T-cell (primary cell): ENCODE measurements around the gene TNFAIP3. TPM values are rescaled to one million over a fixed set of nuclear protein-coding genes. Genes with fewer than 3 reads are reported as not detected.

Experiments
- ATAC-seq, 4 experiments: fragments of 200-7000 bp in 3 of 4; fragments of 150-1000 bp in 1 of 4; cut with Tn5 transposase; replicated peaks in 1 of 4; 1 replicate in 3 of 4; 2 replicates in 1 of 4; pipeline ENCODE4 v1.10.0; 2021; ENCODE audit warnings: moderate library complexity in 3 of 4, mild to moderate bottlenecking in 2 of 4, moderate number of reproducible peaks in 1 of 4
- CTCF ChIA-PET, 2 donors: fragments of 300-600 bp; sonication (Branson Sonifier 250); formaldehyde crosslinking; loops; one replicate each; lab custom pipeline; 2022; ENCODE audit warnings: antibody characterized with exemption in 2 of 2; lab: Charles Lee
- POLR2A ChIA-PET, 2 donors: fragments of 300-600 bp; sonication (Branson Sonifier 250); formaldehyde crosslinking; loops; one replicate each; lab custom pipeline; 2022; ENCODE audit warnings: antibody characterized with exemption in 2 of 2; lab: Charles Lee
- DNase-seq, 35 experiments: peaks; one replicate each; pipeline versions ENCODE4 v3.0.0 to v3.0.0-alpha.2; 2013 to 2023
- H3K27ac ChIP-seq: one replicate; pipeline ENCODE4 v1.5.1; 2013; ENCODE audit warnings: low read length
- H3K27me3 ChIP-seq, 2 experiments: replicated peaks in 1 of 2; 1 replicate in 1 of 2; 2 replicates in 1 of 2; pipeline versions ENCODE4 v1.6.1 to v1.7.0; 2013; ENCODE audit warnings: low read length in 1 of 2, mixed read lengths in 1 of 2; ENCODE audit not compliant: control insufficient read depth in 2 of 2, insufficient read depth in 2 of 2; ENCODE audit errors: extremely low read depth in 1 of 2
- H3K36me3 ChIP-seq, 2 donors: 1 replicate in 1 of 2; 2 replicates in 1 of 2; pipeline versions ENCODE4 v1.6.1 to v1.7.0; 2013; ENCODE audit warnings: low read length in 1 of 2; ENCODE audit not compliant: control insufficient read depth in 2 of 2, insufficient read depth in 1 of 2; ENCODE audit errors: extremely low read depth in 1 of 2
- H3K4me1 ChIP-seq, 2 experiments: 1 replicate in 1 of 2; 2 replicates in 1 of 2; pipeline versions ENCODE4 v1.6.1 to v1.7.0; 2013; ENCODE audit warnings: low read length in 2 of 2, mixed read lengths in 1 of 2; ENCODE audit not compliant: insufficient read depth in 2 of 2, control insufficient read depth in 1 of 2; ENCODE audit errors: extremely low read depth in 1 of 2
- H3K4me3 ChIP-seq, 2 donors: 1 replicate in 1 of 2; 2 replicates in 1 of 2; pipeline versions ENCODE4 v1.5.1 to v1.7.0; 2013; ENCODE audit warnings: mild to moderate bottlenecking in 2 of 2, low read length in 1 of 2, moderate library complexity in 1 of 2; ENCODE audit not compliant: control insufficient read depth in 1 of 2; ENCODE audit errors: extremely low read depth in 1 of 2
- H3K9me3 ChIP-seq: 2 replicates; pipeline ENCODE4 v1.7.0; 2013
- H3K27ac Mint-ChIP-seq, 2 donors: one replicate each; pipeline ENCODE4 v1.8.0; 2020 to 2021; ENCODE audit warnings: mild to moderate bottlenecking in 2 of 2, mixed read lengths in 2 of 2
- H3K27me3 Mint-ChIP-seq, 2 donors: one replicate each; pipeline ENCODE4 v1.8.0; 2021 to 2022; ENCODE audit warnings: mixed read lengths in 2 of 2
- H3K36me3 Mint-ChIP-seq: one replicate; pipeline ENCODE4 v1.8.0; 2021; ENCODE audit warnings: mixed read lengths
- H3K4me1 Mint-ChIP-seq, 3 donors: one replicate each; pipeline ENCODE4 v1.8.0; 2020 to 2022; ENCODE audit warnings: mixed read lengths in 3 of 3, mild to moderate bottlenecking in 1 of 3
- H3K4me3 Mint-ChIP-seq, 3 donors: one replicate each; pipeline ENCODE4 v1.8.0; 2020 to 2022; ENCODE audit warnings: mild to moderate bottlenecking in 3 of 3, mixed read lengths in 3 of 3, moderate library complexity in 3 of 3
- H3K9me3 Mint-ChIP-seq, 3 donors: one replicate each; pipeline ENCODE4 v1.8.0; 2020 to 2022; ENCODE audit warnings: mixed read lengths in 3 of 3
- WGBS: methylation state at CpG from one replicate; pipeline ENCODE4 v1.1.5; 2013; ENCODE audit warnings: missing lambda C conversion rate; ENCODE audit not compliant: insufficient coverage; 5-methylcytosine and 5-hydroxymethylcytosine counted together
- total RNA-seq, 35 experiments: library from RNA in 6 of 35; stranded (reverse) in 6 of 35; fragments of 120-200 nt in 1 of 35; gene quantifications; one replicate each; pipeline versions ENCODE4 v1.2.1 to v1.2.4 and lab custom pipeline; 2013 to 2026

Gene TNFAIP3
- total RNA-seq, 5 donors from 2014 or later (not counting 1 experiment from before 2014, with no cell fraction given): 109 to 2,994 (median 145) TPM

- Mint-ChIP-seq H3K4me1 (peaks cover 0 to 4% (median 0%) of the 10 kb centered on the region in 3 donors), H3K4me3 (no peak overlapping the region), H3K27ac (no peak overlapping the region), H3K9me3 (peaks cover 0 to 10% (median 0%) of the 10 kb centered on the region in 3 donors), H3K27me3 (no peaks in the 10 kb centered on the region), H3K36me3 (peaks cover 4% of the 10 kb centered on the region)
- H3K27me3 ChIP-seq: no peaks in the 10 kb centered on the region
- CTCF ChIA-PET: interaction anchor here in 1 of 2 donors (0.8 kb wide), 1 partner anchor 118 kb away, joined by 3 read pairs; no protein-coding TSS in a partner anchor
- DNase-seq (no peak), ATAC-seq (no peak)
- no peak overlapping the region for H3K4me3 ChIP-seq
- H3K27ac ChIP-seq: no peak overlapping the region
- no peaks in the 10 kb centered on the region for H3K4me1 ChIP-seq
- POLR2A ChIA-PET: interaction anchor here in 1 of 2 donors (0.5 to 0.7 kb wide), 2 partner anchors 18 to 87 kb away, joined by 3 read pairs; no protein-coding TSS in a partner anchor
- no peaks in the 10 kb centered on the region for H3K36me3 ChIP-seq
- H3K9me3 ChIP-seq: no peaks in the 10 kb centered on the region
- WGBS: no CpG with 5 or more reads among the region's 1 CpG
Observed at GRCh38 chr6:137917551-137918325, 50.7 kb downstream of the TNFAIP3 start.

DNA sequence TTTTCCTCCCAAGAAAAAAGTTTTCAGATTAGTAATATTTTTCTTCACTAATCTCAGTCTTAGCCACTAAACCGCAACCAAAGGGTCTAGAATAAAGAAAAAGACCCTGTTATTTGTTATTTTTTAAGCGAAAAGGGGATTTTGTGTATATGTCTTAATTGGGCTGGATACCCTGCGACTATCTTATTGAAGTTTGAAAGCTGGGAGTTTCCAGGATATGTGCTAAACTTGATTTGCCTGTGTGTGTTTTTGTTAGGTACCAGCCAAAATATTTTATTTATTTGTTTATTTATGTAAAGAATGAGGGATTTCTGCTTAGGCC lies 52.4 kb downstream of the TNFAIP3 start:
- H3K4me1 Mint-ChIP-seq: peaks cover 0 to 4% (median 0%) of the 10 kb centered on the region in 3 donors
- no peaks in the 10 kb centered on the region for H3K4me1 ChIP-seq
- H3K36me3 ChIP-seq: no peaks in the 10 kb centered on the region
- no peaks in the 10 kb centered on the region for H3K27me3 ChIP-seq
- no CpG with 5 or more reads among the region's 3 CpGs for WGBS
- H3K9me3 Mint-ChIP-seq: peaks cover 0 to under 1% (median 0%) of the 10 kb centered on the region in 3 donors
- DNase-seq (no peak), ATAC-seq (no peak)
- H3K27ac ChIP-seq: no peak overlapping the region
- H3K4me3 ChIP-seq: no peak overlapping the region
- no peak overlapping the region for H3K4me3 Mint-ChIP-seq
- H3K36me3 Mint-ChIP-seq: no peaks in the 10 kb centered on the region
- ChIA-PET POLR2A (interaction anchor here in 1 of 2 donors (0.5 kb wide), 1 partner anchor 141 kb away, joined by 3 read pairs; no protein-coding TSS in a partner anchor), CTCF (interaction anchor here in 1 of 2 donors (0.9 kb wide), 1 partner anchor 27 kb away, joined by 3 read pairs; no protein-coding TSS in a partner anchor)
- H3K9me3 ChIP-seq: no peaks in the 10 kb centered on the region
- H3K27me3 Mint-ChIP-seq: no peaks in the 10 kb centered on the region
- no peak overlapping the region for H3K27ac Mint-ChIP-seq

DNA sequence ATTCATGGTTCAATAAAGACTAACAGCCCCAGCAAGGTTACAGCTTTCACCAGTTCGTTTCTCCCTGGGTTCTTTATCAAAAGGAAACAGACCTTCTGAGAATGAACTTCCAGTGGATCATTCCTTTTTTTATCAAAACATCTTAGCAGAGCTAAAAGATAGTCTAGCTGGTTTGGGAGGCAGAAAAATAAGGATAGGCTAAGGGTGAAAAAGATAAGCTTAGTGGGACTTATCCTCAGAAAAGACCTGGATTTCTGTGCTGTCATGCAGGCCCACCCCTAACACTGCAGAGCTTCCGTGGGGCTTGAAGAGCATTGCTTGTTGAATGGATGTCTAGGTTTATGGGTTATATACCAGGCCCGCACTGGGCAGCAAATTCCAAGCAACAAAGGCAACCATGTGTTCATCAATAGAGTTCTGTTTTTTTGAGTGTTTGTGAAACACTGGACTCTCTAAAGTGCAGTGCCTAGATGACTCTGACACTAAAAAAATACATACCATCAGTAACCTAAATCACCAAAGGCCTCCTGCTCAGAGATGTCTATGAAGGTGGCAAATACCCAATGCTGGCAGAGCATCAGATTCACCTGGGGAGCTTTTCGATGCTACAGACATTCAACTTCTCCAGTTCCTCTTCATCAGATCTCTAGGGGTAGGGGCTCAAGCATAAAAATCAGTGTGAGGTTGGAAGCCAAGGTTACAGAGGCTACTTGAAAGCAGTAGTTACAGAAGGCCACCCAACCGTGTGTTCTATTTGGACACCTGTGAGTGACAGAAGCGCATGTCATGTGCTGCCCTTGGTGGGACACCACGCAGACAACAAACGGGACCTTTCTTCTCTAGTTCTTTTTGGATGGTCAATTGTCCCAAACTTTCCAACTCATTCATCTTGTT lies 53.0 kb downstream of the TNFAIP3 start:
- Histone ChIP-seq H3K36me3 (no peaks in the 10 kb centered on the region), H3K27ac (no peak overlapping the region), H3K9me3 (no peaks in the 10 kb centered on the region), H3K4me1 (no peaks in the 10 kb centered on the region), H3K4me3 (no peak overlapping the region), H3K27me3 (no peaks in the 10 kb centered on the region)
- CTCF ChIA-PET: interaction anchor here in 1 of 2 donors (0.9 to 1.0 kb wide), 2 partner anchors 26 to 46 kb away, joined by 3 read pairs; no protein-coding TSS in a partner anchor
- Mint-ChIP-seq H3K27me3 (no peaks in the 10 kb centered on the region), H3K9me3 (no peaks in the 10 kb centered on the region), H3K4me1 (peaks cover 0 to 5% (median 4%) of the 10 kb centered on the region in 3 donors), H3K4me3 (no peak overlapping the region), H3K36me3 (no peaks in the 10 kb centered on the region), H3K27ac (no peak overlapping the region)
- POLR2A ChIA-PET: interaction anchor here in 1 of 2 donors (0.5 kb wide), 1 partner anchor 140 kb away, joined by 3 read pairs; no protein-coding TSS in a partner anchor
- no peak for DNase-seq
- ATAC-seq: no peak
- 93% methylated on average over 3 of the region's 8 CpGs for WGBS

DNA sequence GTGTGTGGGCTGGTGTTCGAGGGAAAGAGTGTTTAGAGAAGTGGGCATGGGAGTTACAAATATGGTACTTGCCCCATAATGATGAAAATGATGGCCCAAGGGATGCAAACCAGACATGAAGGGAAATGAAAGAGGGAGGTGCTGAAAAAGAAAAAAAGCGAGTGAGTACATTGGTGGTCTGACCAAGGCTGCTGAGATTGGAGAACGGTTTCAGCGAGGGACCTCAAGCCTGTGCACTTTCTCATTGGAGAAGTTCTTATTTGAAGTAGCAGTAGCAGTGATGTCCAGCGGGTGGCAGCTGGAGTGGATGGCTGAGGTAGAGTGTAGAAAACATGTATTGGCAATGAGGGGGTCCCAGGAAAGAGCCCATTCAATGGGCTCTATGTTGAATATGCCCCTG lies 54.8 kb downstream of the TNFAIP3 start:
- DNase-seq (peak in 1 of 35 experiments; percentile 18), ATAC-seq (no peak)
- Histone ChIP-seq H3K36me3 (no peaks in the 10 kb centered on the region), H3K9me3 (no peaks in the 10 kb centered on the region), H3K27me3 (no peaks in the 10 kb centered on the region), H3K27ac (no peak overlapping the region), H3K4me3 (no peak overlapping the region), H3K4me1 (peaks cover 8% of the 10 kb centered on the region in 2 experiments)
- POLR2A ChIA-PET: no interaction called here
- Mint-ChIP-seq H3K36me3 (no peaks in the 10 kb centered on the region), H3K4me1 (peaks cover 11 to 20% (median 14%) of the 10 kb centered on the region in 3 donors), H3K9me3 (no peaks in the 10 kb centered on the region), H3K27me3 (no peaks in the 10 kb centered on the region), H3K4me3 (no peak overlapping the region), H3K27ac (no peak overlapping the region)
- WGBS: 84% methylated on average over 4 of the region's 5 CpGs
- CTCF ChIA-PET: no interaction called here

GRCh38 chr6:137923866-137924653 lies 57.0 kb downstream of the TNFAIP3 start:
- 93% methylated on average over 2 of the region's 4 CpGs for WGBS
- no peak overlapping the region for H3K27ac ChIP-seq
- ChIA-PET POLR2A (interaction anchor here in 1 of 2 donors (0.6 kb wide), 1 partner anchor 156 kb away, joined by 3 read pairs; no protein-coding TSS in a partner anchor), CTCF (interaction anchor here in 1 of 2 donors (0.7 to 0.9 kb wide), 3 partner anchors 16 to 345 kb away, joined by 3 to 4 read pairs (median 3); no protein-coding TSS in a partner anchor)
- Mint-ChIP-seq H3K4me3 (no peak overlapping the region), H3K27me3 (no peaks in the 10 kb centered on the region), H3K36me3 (no peaks in the 10 kb centered on the region), H3K4me1 (peaks cover 32 to 41% (median 35%) of the 10 kb centered on the region in 3 donors), H3K27ac (no peak overlapping the region), H3K9me3 (no peaks in the 10 kb centered on the region)
- H3K36me3 ChIP-seq: no peaks in the 10 kb centered on the region
- no peaks in the 10 kb centered on the region for H3K27me3 ChIP-seq
- H3K9me3 ChIP-seq: no peaks in the 10 kb centered on the region
- no peak overlapping the region for H3K4me3 ChIP-seq
- H3K4me1 ChIP-seq: peaks cover 27 to 28% of the 10 kb centered on the region in 2 experiments
- no peak for ATAC-seq
- DNase-seq: no peak
